ENCODE results near the gene PDZRN4. TPM values are rescaled to one million over a fixed set of nuclear protein-coding genes. Genes with fewer than 3 reads are reported as not detected.

Gene PDZRN4
- total RNA-seq, 1 donor = not detected

DNA sequence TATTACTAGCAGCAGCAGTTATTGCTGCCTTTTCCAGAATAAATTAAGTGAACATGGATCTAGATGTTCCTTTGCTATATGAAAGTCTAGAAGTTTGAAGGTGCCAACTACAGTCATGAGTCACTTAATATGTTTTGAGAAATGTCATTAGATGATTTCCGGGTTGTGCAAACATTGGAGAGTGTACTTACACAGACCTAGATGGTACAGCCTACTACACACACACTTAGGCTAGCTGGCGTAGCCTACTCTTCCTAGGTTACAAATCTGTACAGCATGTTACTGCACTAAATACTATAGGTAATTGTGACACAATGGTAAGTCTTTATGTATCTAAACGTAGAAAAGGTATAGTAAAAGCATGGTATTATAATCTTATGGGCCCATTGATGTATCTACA is 368.1 kb downstream of the PDZRN4 start:
- Histone ChIP-seq H2AFZ (ENCODE audit: low read length) (no peak overlapping the region), H4K20me1 (ENCODE audit: insufficient read depth, low read length) (no peaks in the 10 kb centered on the region), H3K4me2 (ENCODE audit: insufficient read depth, low read length) (no peak overlapping the region), H3K27me3 (ENCODE audit: insufficient read depth, low read length) (no peaks in the 10 kb centered on the region), H3K9me3 (ENCODE audit: low read depth, low read length) (no peaks in the 10 kb centered on the region), H3K4me3 (ENCODE audit: insufficient read depth, low read length) (no peak overlapping the region), H3K4me1 (ENCODE audit: insufficient read depth, low read length) (no peaks in the 10 kb centered on the region), H3K36me3 (ENCODE audit: insufficient read depth, low read length) (no peaks in the 10 kb centered on the region), H3K27ac (ENCODE audit: low read depth, low read length) (no peak overlapping the region), H3K79me2 (ENCODE audit: insufficient read depth, low read length) (no peaks in the 10 kb centered on the region)
- TF ChIP-seq, protein P1, sequence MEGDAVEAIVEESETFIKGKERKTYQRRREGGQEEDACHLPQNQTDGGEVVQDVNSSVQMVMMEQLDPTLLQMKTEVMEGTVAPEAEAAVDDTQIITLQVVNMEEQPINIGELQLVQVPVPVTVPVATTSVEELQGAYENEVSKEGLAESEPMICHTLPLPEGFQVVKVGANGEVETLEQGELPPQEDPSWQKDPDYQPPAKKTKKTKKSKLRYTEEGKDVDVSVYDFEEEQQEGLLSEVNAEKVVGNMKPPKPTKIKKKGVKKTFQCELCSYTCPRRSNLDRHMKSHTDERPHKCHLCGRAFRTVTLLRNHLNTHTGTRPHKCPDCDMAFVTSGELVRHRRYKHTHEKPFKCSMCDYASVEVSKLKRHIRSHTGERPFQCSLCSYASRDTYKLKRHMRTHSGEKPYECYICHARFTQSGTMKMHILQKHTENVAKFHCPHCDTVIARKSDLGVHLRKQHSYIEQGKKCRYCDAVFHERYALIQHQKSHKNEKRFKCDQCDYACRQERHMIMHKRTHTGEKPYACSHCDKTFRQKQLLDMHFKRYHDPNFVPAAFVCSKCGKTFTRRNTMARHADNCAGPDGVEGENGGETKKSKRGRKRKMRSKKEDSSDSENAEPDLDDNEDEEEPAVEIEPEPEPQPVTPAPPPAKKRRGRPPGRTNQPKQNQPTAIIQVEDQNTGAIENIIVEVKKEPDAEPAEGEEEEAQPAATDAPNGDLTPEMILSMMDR (IDR thresholded peaks at IDR 0.05; ENCODE audit: extremely low read depth, low read depth, low read length) = no peak
- DNase-seq (ENCODE audit: insufficient read length, low spot score, missing footprints) = no peak

DNA sequence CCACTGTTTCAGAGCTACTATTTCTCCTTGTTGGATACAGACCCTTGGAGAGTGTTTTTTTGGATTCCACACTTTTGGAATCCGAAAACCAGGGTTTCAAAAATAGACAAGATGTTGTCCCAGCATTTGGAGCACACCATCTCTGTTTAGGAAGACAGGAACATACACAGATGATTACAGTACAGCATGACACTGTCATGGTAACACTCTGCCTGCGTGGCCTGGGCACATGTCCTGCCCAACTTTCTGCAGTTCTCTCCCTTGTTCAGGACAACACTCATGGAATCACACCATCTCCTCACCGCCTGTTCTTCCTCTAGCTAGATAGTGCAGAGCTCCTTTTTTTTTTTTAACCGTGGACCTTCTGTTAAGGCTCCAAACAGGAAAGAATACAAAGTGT is 369.2 kb downstream of the PDZRN4 start:
- H3K79me2 ChIP-seq (ENCODE audit: insufficient read depth, low read length) = no peaks in the 10 kb centered on the region
- H3K4me1 ChIP-seq (ENCODE audit: insufficient read depth, low read length) = no peaks in the 10 kb centered on the region
- H3K4me3 ChIP-seq (ENCODE audit: insufficient read depth, low read length) = no peak overlapping the region
- no peak overlapping the region for H3K27ac ChIP-seq (ENCODE audit: low read depth, low read length)
- no peaks in the 10 kb centered on the region for H3K27me3 ChIP-seq (ENCODE audit: insufficient read depth, low read length)
- DNase-seq (ENCODE audit: insufficient read length, low spot score, missing footprints) = no peak
- TF ChIP-seq, protein P1 (IDR thresholded peaks at IDR 0.05; ENCODE audit: extremely low read depth, low read depth, low read length) = no peak
- H4K20me1 ChIP-seq (ENCODE audit: insufficient read depth, low read length) = no peaks in the 10 kb centered on the region
- no peak overlapping the region for H2AFZ ChIP-seq (ENCODE audit: low read length)
- H3K36me3 ChIP-seq (ENCODE audit: insufficient read depth, low read length) = no peaks in the 10 kb centered on the region
- H3K9me3 ChIP-seq (ENCODE audit: low read depth, low read length) = no peaks in the 10 kb centered on the region
- no peak overlapping the region for H3K4me2 ChIP-seq (ENCODE audit: insufficient read depth, low read length)

DNA sequence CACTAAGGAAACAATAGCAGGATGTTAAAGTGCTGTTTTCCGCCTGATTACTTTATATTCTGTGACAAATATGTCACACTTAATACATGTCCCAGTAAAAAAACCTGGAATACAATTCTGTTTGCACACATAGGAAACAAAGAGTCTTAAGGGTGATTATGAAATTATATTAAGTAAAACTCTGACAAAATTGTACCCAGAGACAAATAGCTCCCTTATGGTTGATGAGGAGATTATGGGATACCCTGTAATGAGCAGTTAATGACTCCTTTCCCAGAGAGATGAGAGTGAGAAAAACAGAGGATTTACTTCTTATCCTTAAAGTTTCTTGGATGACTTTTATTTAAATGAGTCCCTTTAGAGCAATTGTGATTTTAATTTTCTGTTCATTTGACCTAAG is 370.6 kb downstream of the PDZRN4 start:
- no peak for DNase-seq (ENCODE audit: insufficient read length, low spot score, missing footprints)
- TF ChIP-seq, protein P1 (IDR thresholded peaks at IDR 0.05; ENCODE audit: extremely low read depth, low read depth, low read length) = no peak
- Histone ChIP-seq H3K36me3 (ENCODE audit: insufficient read depth, low read length) (no peaks in the 10 kb centered on the region), H2AFZ (ENCODE audit: low read length) (no peak overlapping the region), H3K4me1 (ENCODE audit: insufficient read depth, low read length) (no peaks in the 10 kb centered on the region), H3K4me2 (ENCODE audit: insufficient read depth, low read length) (no peak overlapping the region), H3K4me3 (ENCODE audit: insufficient read depth, low read length) (no peak overlapping the region), H3K27me3 (ENCODE audit: insufficient read depth, low read length) (no peaks in the 10 kb centered on the region), H3K9me3 (ENCODE audit: low read depth, low read length) (no peaks in the 10 kb centered on the region), H4K20me1 (ENCODE audit: insufficient read depth, low read length) (no peaks in the 10 kb centered on the region), H3K79me2 (ENCODE audit: insufficient read depth, low read length) (no peaks in the 10 kb centered on the region), H3K27ac (ENCODE audit: low read depth, low read length) (no peak overlapping the region)

DNA sequence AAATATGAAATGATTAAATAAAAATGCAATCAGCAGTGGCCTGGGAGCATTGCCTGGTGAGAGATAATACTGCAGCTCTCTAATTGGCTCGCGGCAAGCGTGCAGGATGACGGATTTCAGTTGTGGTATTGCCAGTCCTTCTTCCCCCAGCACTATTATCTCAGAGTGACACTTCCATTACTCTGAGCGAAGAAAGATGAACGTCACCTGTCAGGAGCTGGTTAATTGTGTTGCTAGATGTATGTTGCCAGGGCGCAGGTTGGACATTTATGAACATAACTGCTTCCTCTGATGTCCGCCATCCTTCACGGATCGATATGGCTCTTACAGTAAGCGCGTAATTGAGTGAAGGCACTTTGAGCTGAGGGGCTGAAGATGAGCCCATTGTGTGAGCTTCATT is 374.9 kb downstream of the PDZRN4 start:
- H2AFZ ChIP-seq (ENCODE audit: low read length) = no peak overlapping the region
- TF ChIP-seq, protein P1 (IDR thresholded peaks at IDR 0.05; ENCODE audit: extremely low read depth, low read depth, low read length) = no peak
- no peaks in the 10 kb centered on the region for H3K36me3 ChIP-seq (ENCODE audit: insufficient read depth, low read length)
- H3K27ac ChIP-seq (ENCODE audit: low read depth, low read length) = no peak overlapping the region
- no peak overlapping the region for H3K4me3 ChIP-seq (ENCODE audit: insufficient read depth, low read length)
- no peaks in the 10 kb centered on the region for H3K9me3 ChIP-seq (ENCODE audit: low read depth, low read length)
- no peaks in the 10 kb centered on the region for H3K79me2 ChIP-seq (ENCODE audit: insufficient read depth, low read length)
- H4K20me1 ChIP-seq (ENCODE audit: insufficient read depth, low read length) = no peaks in the 10 kb centered on the region
- no peaks in the 10 kb centered on the region for H3K4me1 ChIP-seq (ENCODE audit: insufficient read depth, low read length)
- H3K27me3 ChIP-seq (ENCODE audit: insufficient read depth, low read length) = no peaks in the 10 kb centered on the region
- DNase-seq (ENCODE audit: insufficient read length, low spot score, missing footprints) = no peak
- no peak overlapping the region for H3K4me2 ChIP-seq (ENCODE audit: insufficient read depth, low read length)
